Fibroblast of mammary gland (primary cell): Measurements from ENCODE around the gene ZSCAN22.

Source experiments
- DNase-seq: peaks from one replicate; pipeline ENCODE4 v3.0.0-alpha.2; 2010; ENCODE audit warnings: low read depth
- H3K4me3 ChIP-seq: 2 replicates; pipeline ENCODE4 v1.5.1; 2011; ENCODE audit warnings: low read depth, mild to moderate bottlenecking, low read length, moderate library complexity; ENCODE audit not compliant: control insufficient read depth
- CTCF ChIP-seq: conservative IDR thresholded peaks from 2 replicates; pipeline ENCODE4 v1.5.1; 2011; ENCODE audit warnings: low read depth, low read length, inconsistent platforms; ENCODE audit not compliant: control insufficient read depth, insufficient read depth

Gene ZSCAN22

GRCh38 chr19:58284199-58284598 lies 42.6 kb upstream of the ZSCAN22 start:
- no peak for DNase-seq
- H3K4me3 ChIP-seq: no peak overlapping the region
- TF ChIP-seq CTCF: no peak

- no peak for TF ChIP-seq CTCF
- no peak for DNase-seq
- H3K4me3 ChIP-seq: no peak overlapping the region
Observed at GRCh38 chr19:58291943-58292342, 34.9 kb upstream of the ZSCAN22 start.

- H3K4me3 ChIP-seq: no peak overlapping the region
- no peak for TF ChIP-seq CTCF
- no peak for DNase-seq
Observed at GRCh38 chr19:58294743-58295374, 31.9 kb upstream of the ZSCAN22 start.

GRCh38 chr19:58296104-58296503 lies 30.7 kb upstream of the ZSCAN22 start:
- H3K4me3 ChIP-seq: no peak overlapping the region
- TF ChIP-seq CTCF: no peak

GRCh38 chr19:58300620-58301019 lies 26.2 kb upstream of the ZSCAN22 start:
- TF ChIP-seq CTCF: no peak

More at GRCh38 chr19:58296104-58296503, 30.7 kb upstream of the ZSCAN22 start:
- DNase-seq: peak; percentile 56

GRCh38 chr19:58304255-58304654 lies 22.5 kb upstream of the ZSCAN22 start:
- TF ChIP-seq CTCF: no peak

More at GRCh38 chr19:58300620-58301019, 26.2 kb upstream of the ZSCAN22 start:
- no peak for DNase-seq
- no peak overlapping the region for H3K4me3 ChIP-seq

GRCh38 chr19:58304748-58305064 lies 22.1 kb upstream of the ZSCAN22 start:
- TF ChIP-seq CTCF: no peak
- peak overlapping the region; percentile 95 for H3K4me3 ChIP-seq
- no peak for DNase-seq

More at GRCh38 chr19:58304255-58304654, 22.5 kb upstream of the ZSCAN22 start:
- no peak for DNase-seq
- H3K4me3 ChIP-seq: no peak overlapping the region
